ENCODE data around the gene MED27.

Gene MED27

GRCh38 chr9:131936929-131937328 is 142.7 kb downstream of the MED27 start:
- no peak overlapping the region for H3K4me3 ChIP-seq (ENCODE audit: severe bottlenecking)
- peaks cover 6% of the 10 kb centered on the region; the same call in 1 of the 2 replicates for H3K36me3 ChIP-seq (ENCODE audit: low read depth)
- H3K4me1 ChIP-seq (ENCODE audit: insufficient read depth, poor library complexity, severe bottlenecking) = no peaks in the 10 kb centered on the region
- no peaks in the 10 kb centered on the region for H3K27me3 ChIP-seq (ENCODE audit: insufficient read depth, poor library complexity, severe bottlenecking)
- H3K9me3 ChIP-seq (ENCODE audit: severe bottlenecking) = no peaks in the 10 kb centered on the region
- no peak for DNase-seq (ENCODE audit: low spot score)
- ATAC-seq (ENCODE audit: low read depth) = no peak
- TF ChIP-seq CTCF (IDR thresholded peaks at IDR 0.05; ENCODE audit: poor library complexity, severe bottlenecking) = no peak
- no peak overlapping the region for H3K27ac ChIP-seq (ENCODE audit: poor library complexity, severe bottlenecking)

GRCh38 chr9:131934673-131935072 is 145.0 kb downstream of the MED27 start:
- DNase-seq (ENCODE audit: low spot score) (no peak), ATAC-seq (ENCODE audit: low read depth) (no peak)
- peaks cover 6% of the 10 kb centered on the region; the same call in 1 of the 2 replicates for H3K36me3 ChIP-seq (ENCODE audit: low read depth)
- no peaks in the 10 kb centered on the region for H3K9me3 ChIP-seq (ENCODE audit: severe bottlenecking)
- H3K27me3 ChIP-seq (ENCODE audit: insufficient read depth, poor library complexity, severe bottlenecking) = no peaks in the 10 kb centered on the region
- no peak for TF ChIP-seq CTCF (IDR thresholded peaks at IDR 0.05; ENCODE audit: poor library complexity, severe bottlenecking)
- H3K27ac ChIP-seq (ENCODE audit: poor library complexity, severe bottlenecking) = no peak overlapping the region
- H3K4me1 ChIP-seq (ENCODE audit: insufficient read depth, poor library complexity, severe bottlenecking) = no peaks in the 10 kb centered on the region
- no peak overlapping the region for H3K4me3 ChIP-seq (ENCODE audit: severe bottlenecking)

- Histone ChIP-seq H3K36me3 (ENCODE audit: low read depth) (no peaks in the 10 kb centered on the region), H3K4me1 (ENCODE audit: insufficient read depth, poor library complexity, severe bottlenecking) (no peaks in the 10 kb centered on the region), H3K27ac (ENCODE audit: poor library complexity, severe bottlenecking) (no peak overlapping the region), H3K4me3 (ENCODE audit: severe bottlenecking) (no peak overlapping the region), H3K27me3 (ENCODE audit: insufficient read depth, poor library complexity, severe bottlenecking) (no peaks in the 10 kb centered on the region), H3K9me3 (ENCODE audit: severe bottlenecking) (no peaks in the 10 kb centered on the region)
- TF ChIP-seq CTCF (IDR thresholded peaks at IDR 0.05; ENCODE audit: poor library complexity, severe bottlenecking) = no peak
- no peak for DNase-seq (ENCODE audit: low spot score)
- ATAC-seq (ENCODE audit: low read depth) = no peak
Observed at GRCh38 chr9:131927091-131927490, 152.6 kb downstream of the MED27 start.

GRCh38 chr9:131926360-131926922 is 153.2 kb downstream of the MED27 start:
- Histone ChIP-seq H3K4me1 (ENCODE audit: insufficient read depth, poor library complexity, severe bottlenecking) (no peaks in the 10 kb centered on the region), H3K4me3 (ENCODE audit: severe bottlenecking) (no peak overlapping the region), H3K27ac (ENCODE audit: poor library complexity, severe bottlenecking) (no peak overlapping the region), H3K9me3 (ENCODE audit: severe bottlenecking) (no peaks in the 10 kb centered on the region), H3K36me3 (ENCODE audit: low read depth) (no peaks in the 10 kb centered on the region), H3K27me3 (ENCODE audit: insufficient read depth, poor library complexity, severe bottlenecking) (no peaks in the 10 kb centered on the region)
- no peak for TF ChIP-seq CTCF (IDR thresholded peaks at IDR 0.05; ENCODE audit: poor library complexity, severe bottlenecking)
- ATAC-seq (ENCODE audit: low read depth) (no peak), DNase-seq (ENCODE audit: low spot score) (no peak)

- H3K4me1 ChIP-seq (ENCODE audit: insufficient read depth, poor library complexity, severe bottlenecking) = no peaks in the 10 kb centered on the region
- H3K36me3 ChIP-seq (ENCODE audit: low read depth) = no peaks in the 10 kb centered on the region
- ATAC-seq (ENCODE audit: low read depth) = no peak
- no peaks in the 10 kb centered on the region for H3K9me3 ChIP-seq (ENCODE audit: severe bottlenecking)
- no peak for DNase-seq (ENCODE audit: low spot score)
- no peak overlapping the region for H3K27ac ChIP-seq (ENCODE audit: poor library complexity, severe bottlenecking)
- no peak overlapping the region for H3K4me3 ChIP-seq (ENCODE audit: severe bottlenecking)
- no peak for TF ChIP-seq CTCF (IDR thresholded peaks at IDR 0.05; ENCODE audit: poor library complexity, severe bottlenecking)
- no peaks in the 10 kb centered on the region for H3K27me3 ChIP-seq (ENCODE audit: insufficient read depth, poor library complexity, severe bottlenecking)
Observed at GRCh38 chr9:131925677-131926177, 153.9 kb downstream of the MED27 start.

Measured in RWPE2 (cell line).